HTERT RPE-1 (cell line): ENCODE measurements around the gene CLSTN2.

Experiments used
- in situ Hi-C: fragments of 300-500 bp; cut with MboI; formaldehyde crosslinking; loops from 4 replicates; pipeline ENCODE4 v1.14.3; 2020; ENCODE audit warnings: low sequenced_read_pairs

Gene CLSTN2

GRCh38 chr3:140219923-140220452 lies 285.0 kb downstream of the CLSTN2 start:
- in situ Hi-C loops, result no loop called here

DNA sequence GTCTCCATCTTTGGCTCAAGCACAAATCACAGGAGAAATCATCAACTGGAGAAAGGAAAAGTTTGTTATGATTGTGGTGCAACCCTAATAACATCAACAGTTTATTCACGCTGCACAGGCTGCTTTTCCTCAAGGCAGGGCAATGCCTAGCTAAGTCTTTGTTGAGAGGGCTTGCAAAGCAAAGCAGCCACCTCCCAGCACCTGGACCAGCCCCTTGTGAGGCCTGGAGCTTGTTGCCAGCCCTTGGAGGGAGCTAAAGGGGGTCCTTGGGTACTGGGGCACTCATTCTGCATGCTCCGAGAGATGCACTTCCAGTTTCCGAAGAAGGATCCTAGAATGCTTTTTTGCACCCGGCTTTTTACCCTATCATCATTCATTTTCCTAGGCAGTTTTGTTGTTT lies 288.2 kb downstream of the CLSTN2 start:
- in situ Hi-C loops, result no loop called here

DNA sequence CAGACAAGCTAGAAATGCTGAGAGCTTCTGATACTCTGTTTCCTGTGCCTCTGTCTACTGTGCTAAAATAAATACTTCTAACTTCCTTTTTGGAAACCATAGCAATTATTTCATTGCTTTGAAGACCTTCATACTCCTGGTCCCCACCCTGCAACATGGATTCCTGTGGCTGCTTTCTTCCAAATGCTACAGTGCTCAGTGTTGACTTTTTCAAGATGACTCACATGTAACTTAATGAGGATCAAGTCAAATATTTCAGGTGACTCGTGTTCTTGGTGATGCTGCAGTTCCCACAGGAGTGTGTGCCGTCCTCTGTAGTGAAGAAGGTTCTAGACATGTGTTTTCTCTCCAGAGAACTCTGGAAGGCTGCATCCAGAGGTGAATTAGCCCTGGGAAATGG lies 288.6 kb downstream of the CLSTN2 start:
- in situ Hi-C loops, result no loop called here

GRCh38 chr3:140224307-140224706 lies 289.3 kb downstream of the CLSTN2 start:
- in situ Hi-C loops, result no loop called here

GRCh38 chr3:140225996-140226395 lies 291.0 kb downstream of the CLSTN2 start:
- in situ Hi-C loops, result no loop called here

- in situ Hi-C loops, result no loop called here
Observed at GRCh38 chr3:140233702-140234101, 298.7 kb downstream of the CLSTN2 start.

DNA sequence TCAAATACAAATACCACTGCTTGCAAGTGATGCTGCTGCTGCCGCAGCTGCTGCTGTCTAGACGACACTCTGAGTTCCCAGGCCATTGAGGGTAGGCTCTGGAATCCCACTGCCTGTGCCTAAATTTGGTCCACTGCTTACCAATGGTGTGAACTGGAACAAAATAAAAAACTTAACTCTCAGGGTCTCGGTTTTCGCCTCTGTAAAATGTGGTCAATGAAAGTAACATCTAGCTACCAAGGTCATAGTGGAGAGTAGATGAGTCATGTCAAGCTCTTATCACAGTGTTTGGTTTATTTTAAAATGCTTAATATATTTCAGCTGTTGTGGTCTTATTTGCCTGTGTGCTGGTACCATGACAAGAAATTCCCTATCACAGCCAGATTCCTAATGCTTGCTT lies 299.3 kb downstream of the CLSTN2 start:
- in situ Hi-C loops, result no loop called here

DNA sequence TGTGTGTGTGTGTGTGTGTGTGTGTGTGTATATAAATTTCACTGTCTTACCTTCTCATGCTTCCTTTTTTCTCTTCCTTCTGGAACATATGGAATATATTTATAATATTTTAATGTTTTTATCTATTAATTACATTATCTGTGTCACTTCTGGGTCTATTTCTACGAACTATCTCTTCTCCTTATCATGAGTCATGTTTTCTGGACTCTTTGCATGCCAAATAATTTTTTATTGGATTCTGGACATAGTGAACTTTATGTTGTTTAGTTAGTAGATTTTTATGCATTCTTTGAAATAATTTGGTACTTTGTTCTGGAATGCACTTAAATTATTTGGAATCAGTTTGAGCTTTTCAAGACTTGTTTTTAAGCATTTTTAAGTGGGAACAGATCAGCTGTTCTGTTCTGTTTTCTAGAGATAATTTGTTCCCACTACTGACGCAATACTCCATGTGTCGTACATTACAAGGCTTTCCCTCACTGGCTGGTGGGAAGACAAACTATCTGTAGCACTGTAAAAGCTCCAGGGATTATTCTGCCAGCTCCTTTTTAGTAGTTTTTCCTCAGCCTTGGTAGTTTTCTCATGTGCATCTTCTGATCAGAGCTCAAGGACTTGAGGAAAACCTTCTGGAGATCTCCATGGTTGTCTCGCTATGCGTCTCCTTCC lies 302.0 kb downstream of the CLSTN2 start:
- in situ Hi-C loops, result no loop called here

DNA sequence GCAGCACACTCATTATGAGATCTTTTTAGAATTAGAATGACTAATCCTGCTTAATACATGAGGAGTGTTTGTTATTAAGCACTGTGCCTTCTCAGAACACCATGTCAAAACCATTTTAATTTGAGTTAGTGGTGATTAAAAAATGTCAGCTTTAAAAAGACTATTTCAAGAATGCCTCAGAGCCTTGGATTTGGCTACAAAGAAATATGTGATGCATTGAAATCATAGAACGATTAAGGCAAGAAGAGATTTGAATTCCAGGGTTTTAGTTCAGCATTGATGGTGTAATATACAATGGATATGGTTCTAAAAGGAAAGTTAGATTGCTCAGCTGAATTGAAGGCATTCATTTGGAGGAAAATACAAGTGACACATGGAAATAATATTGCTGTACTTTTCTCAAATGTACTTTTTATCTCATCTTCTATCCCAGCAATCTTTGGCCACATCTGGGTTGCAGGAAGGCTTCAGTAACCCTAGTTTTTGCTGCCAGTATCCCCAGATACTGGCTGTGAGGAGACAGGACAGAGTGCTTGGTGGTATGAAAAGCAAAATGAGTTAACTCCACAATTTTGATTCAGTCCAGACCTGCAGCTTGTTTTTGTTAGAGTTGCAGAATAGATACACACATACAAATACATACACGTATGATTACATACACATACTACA lies 303.8 kb downstream of the CLSTN2 start:
- in situ Hi-C loops, result no loop called here

DNA sequence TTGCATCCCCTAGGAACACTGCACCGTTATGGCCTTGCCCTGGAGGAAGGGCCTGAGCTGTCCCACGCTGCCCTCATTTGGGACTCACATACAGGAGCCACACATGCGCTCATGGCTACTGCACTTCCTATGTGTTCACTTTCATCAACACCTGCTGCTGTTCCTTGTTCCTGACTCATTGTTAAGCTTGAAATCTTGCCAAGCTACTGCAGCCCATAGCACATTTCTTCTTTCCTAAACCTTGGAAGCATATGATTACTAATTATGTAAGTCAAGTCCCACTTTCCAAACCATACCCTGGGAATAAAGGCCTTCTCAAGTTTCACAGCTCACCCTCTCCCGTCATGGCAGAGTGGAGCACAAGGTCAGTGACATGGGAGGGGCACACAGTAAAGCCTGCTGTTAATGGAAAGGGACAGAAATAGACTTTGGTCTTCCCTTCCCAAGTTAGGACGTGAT lies 307.9 kb downstream of the CLSTN2 start:
- in situ Hi-C loops, result no loop called here

DNA sequence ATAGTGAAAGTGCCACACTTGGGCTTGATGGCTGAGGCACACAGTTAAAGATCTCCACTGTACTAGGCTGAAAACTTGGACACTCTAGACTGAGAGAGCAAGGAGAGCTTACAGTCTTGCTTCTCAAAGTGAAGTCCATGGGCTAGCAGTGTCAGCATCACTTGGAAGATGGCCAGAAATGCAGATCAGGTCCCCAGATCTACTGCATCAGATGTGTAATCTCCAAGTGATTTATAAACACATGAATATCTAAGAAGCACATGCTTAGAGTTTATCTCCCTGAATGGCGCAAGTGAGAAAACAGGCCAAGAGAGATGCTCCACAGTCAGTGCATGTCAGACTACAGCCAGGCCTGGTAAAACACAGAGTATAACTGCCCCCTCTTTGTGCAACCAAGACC lies 308.6 kb downstream of the CLSTN2 start:
- in situ Hi-C loops, result no loop called here

- in situ Hi-C loops, result no loop called here
Observed at GRCh38 chr3:140244893-140245292, 309.9 kb downstream of the CLSTN2 start.

- in situ Hi-C loops, result no loop called here
Observed at GRCh38 chr3:140246578-140246977, 311.6 kb downstream of the CLSTN2 start.

DNA sequence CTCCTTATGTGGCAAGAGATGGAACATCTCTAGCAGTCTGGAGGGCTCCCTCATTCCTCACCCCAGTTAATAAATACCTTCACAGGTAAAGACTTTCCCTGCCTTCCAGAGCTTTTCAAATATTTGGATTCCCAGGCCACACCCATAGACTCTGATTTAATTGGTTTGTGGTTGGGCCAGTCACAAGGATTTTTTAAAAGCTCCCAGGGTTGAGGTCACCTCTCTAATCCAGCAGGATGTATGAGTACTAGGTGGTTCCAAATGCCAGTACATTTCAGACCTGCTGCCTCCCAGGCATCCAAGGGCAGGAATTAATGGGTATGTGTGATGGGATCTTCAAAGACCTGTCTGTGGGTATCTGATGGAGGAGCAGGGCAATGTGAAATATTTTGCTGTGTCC lies 312.8 kb downstream of the CLSTN2 start:
- in situ Hi-C loops, result no loop called here

- in situ Hi-C loops, result no loop called here
Observed at GRCh38 chr3:140249188-140249587, 314.2 kb downstream of the CLSTN2 start.

- in situ Hi-C loops, result no loop called here
Observed at GRCh38 chr3:140250010-140250855, 315.2 kb downstream of the CLSTN2 start.

DNA sequence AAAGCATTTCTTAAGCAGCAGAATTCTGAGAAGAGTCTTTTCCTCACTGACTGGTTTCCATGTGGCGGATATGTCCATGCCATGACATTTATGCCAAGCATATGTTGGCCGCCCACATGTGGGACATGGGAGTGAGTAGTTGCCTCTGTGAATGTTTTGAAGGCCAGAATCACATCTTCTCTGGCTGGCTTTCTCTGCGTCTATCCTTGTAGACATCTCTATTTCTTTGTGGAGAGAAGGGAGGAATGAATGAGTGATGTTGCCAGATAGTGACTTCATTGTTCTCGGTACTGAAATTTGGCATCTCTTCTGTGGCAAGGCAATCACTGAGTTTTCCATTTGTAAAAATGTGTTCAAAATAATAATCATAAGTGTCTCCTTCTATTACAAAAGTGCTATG lies 316.0 kb downstream of the CLSTN2 start:
- in situ Hi-C loops, result no loop called here

GRCh38 chr3:140251678-140252077 lies 316.7 kb downstream of the CLSTN2 start:
- in situ Hi-C loops, result no loop called here

DNA sequence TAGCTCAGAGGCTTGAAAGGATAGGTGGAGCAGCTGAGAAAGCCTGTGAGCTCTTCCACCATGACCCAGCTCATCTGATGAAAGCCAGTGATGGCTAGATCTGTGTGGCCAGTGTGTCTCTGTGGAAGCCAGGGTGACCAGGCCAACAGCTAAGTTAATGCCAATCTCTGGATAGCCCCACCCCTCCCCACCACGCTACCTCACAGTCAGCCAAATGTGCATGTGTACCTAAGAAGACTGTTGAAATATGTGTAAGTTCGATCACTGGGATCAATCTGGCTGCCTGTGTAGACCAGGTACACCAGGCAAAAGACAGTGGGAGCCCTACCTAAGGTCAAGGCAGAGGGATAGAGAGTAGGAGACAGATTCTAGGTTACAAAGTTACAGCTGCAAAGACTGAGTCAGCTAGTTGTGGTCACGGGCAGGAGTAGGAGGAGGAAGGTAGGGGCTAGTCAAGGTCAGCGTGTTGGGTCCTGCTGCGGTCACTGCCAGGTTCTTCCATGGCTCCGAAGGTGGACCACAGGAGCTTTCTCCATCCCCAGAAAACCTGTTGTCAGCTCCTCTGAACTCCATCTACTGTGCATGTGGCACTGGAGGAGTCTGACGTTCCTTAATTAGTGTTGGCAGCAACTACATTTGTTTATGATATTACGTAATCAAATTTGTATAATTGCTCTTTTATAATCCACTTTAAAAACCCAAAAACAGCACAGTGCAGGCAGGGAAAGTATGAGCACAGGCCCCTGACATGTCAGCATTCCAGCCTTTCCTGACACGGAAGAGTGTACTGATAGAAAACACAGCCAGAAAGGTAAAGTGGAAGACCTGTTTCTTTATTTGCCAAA lies 318.0 kb downstream of the CLSTN2 start:
- in situ Hi-C loops, result no loop called here

DNA sequence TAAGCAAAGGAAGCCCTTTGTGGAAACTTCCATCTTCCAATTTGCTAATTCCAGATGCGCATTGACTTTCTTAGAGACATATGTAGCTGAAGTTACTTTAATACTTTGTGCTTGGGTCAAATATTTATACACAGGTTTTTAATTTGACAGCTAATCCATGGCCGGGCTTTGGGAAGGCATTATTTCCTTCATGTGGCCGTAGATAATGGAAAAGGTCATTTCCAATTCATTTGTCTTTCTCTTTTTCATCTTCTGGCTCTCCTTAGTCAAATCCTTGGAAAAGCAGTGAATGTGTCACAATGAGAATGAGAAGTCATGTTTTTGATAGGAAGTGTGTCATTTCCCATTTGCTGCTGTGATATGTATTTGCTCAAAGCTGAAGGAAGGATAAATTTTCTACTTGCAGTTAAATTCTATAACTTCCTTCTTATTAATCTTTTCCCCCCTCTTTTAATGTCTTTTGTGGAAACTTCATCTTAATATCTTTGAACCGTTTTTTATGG lies 323.3 kb downstream of the CLSTN2 start:
- in situ Hi-C loops, result no loop called here
